Measurements from ENCODE around the gene FAM227A.

Gene FAM227A

DNA sequence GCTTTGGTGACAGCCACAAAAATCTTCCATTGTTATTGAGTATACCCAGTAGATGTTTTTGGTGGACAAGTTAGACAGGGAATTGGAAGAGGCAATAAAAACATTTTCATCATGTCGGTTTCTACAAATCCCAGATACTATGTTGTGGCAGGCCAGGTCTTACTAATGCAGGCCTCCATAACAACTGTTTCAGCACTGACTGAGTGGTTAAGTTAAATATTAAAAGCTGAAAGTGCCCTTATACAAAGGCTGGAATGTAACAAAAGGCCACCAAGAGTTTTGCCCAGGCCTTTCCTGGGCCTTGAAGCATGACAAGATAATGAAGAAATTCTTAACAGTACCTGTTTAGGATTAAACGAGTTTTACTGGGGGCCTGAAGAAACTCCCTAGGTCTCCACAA, 115.5 kb downstream of the FAM227A start:
- Histone ChIP-seq H3K4me3 (ENCODE audit: low read depth, low read length) (no peak overlapping the region), H3K9me3 (ENCODE audit: severe bottlenecking) (peaks cover 7% of the 10 kb centered on the region), H3K27ac (no peak overlapping the region), H3K27me3 (ENCODE audit: insufficient read depth, low read depth, severe bottlenecking) (no peaks in the 10 kb centered on the region), H3K36me3 (no peaks in the 10 kb centered on the region)
- TF ChIP-seq, protein P1, sequence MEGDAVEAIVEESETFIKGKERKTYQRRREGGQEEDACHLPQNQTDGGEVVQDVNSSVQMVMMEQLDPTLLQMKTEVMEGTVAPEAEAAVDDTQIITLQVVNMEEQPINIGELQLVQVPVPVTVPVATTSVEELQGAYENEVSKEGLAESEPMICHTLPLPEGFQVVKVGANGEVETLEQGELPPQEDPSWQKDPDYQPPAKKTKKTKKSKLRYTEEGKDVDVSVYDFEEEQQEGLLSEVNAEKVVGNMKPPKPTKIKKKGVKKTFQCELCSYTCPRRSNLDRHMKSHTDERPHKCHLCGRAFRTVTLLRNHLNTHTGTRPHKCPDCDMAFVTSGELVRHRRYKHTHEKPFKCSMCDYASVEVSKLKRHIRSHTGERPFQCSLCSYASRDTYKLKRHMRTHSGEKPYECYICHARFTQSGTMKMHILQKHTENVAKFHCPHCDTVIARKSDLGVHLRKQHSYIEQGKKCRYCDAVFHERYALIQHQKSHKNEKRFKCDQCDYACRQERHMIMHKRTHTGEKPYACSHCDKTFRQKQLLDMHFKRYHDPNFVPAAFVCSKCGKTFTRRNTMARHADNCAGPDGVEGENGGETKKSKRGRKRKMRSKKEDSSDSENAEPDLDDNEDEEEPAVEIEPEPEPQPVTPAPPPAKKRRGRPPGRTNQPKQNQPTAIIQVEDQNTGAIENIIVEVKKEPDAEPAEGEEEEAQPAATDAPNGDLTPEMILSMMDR (IDR thresholded peaks at IDR 0.05; ENCODE audit: low read depth, low read length) = no peak
- no peak for DNase-seq

GRCh38 chr22:38531251-38531938, 124.8 kb downstream of the FAM227A start:
- H3K27ac ChIP-seq = no peak overlapping the region
- H3K9me3 ChIP-seq (ENCODE audit: severe bottlenecking) = no peaks in the 10 kb centered on the region
- TF ChIP-seq, protein P1 (IDR thresholded peaks at IDR 0.05; ENCODE audit: low read depth, low read length) = no peak
- H3K4me3 ChIP-seq (ENCODE audit: low read depth, low read length) = no peak overlapping the region
- H3K36me3 ChIP-seq = no peaks in the 10 kb centered on the region
- no peak for DNase-seq
- no peaks in the 10 kb centered on the region for H3K27me3 ChIP-seq (ENCODE audit: insufficient read depth, low read depth, severe bottlenecking)

Data from WERI-Rb-1 (cell line).